GM12891 (cell line): ENCODE results near the gene SLC24A3.

Experiments used
- POLR2A ChIP-seq: IDR thresholded peaks from 2 replicates; pipeline ENCODE4 v1.6.1; 2011; ENCODE audit warnings: low read depth, low read length, control low read depth
- POU2F2 ChIP-seq: IDR thresholded peaks from 2 replicates; pipeline ENCODE4 v1.6.1; 2011; ENCODE audit warnings: low read depth, mild to moderate bottlenecking, control low read depth, low read length, moderate library complexity
- TAF1 ChIP-seq: IDR thresholded peaks from 2 replicates; pipeline ENCODE4 v1.6.1; 2011; ENCODE audit warnings: low read depth, low read length, control low read depth

- TF ChIP-seq TAF1 = no peak
- no peak for TF ChIP-seq POLR2A
- no peak for TF ChIP-seq POU2F2
Observed at GRCh38 chr20:19739351-19739750, 526.9 kb downstream of the SLC24A3 start.
